GM18858 (cell line): ENCODE measurements around the gene FMNL2.
A peak's percentile ranks its signal among the peaks of the same experiment; 100 is the strongest.

Source experiments
- ATAC-seq: cut with Tn5 transposase; IDR thresholded peaks from one replicate; pipeline ENCODE4 v1.9.1; 2021; ENCODE audit not compliant: unreplicated experiment

The FMNL2 gene

GRCh38 chr2:152337511-152337903 lies 2.5 kb downstream of the FMNL2 start:
- no peak for ATAC-seq

GRCh38 chr2:152339556-152340286 lies 4.7 kb downstream of the FMNL2 start:
- ATAC-seq: no peak

- no peak for ATAC-seq
Measured at GRCh38 chr2:152342259-152343046, 7.5 kb downstream of the FMNL2 start.

GRCh38 chr2:152343426-152343825 lies 8.5 kb downstream of the FMNL2 start:
- ATAC-seq: no peak

GRCh38 chr2:152344579-152345195 lies 9.7 kb downstream of the FMNL2 start:
- ATAC-seq: no peak

- ATAC-seq: no peak
Measured at GRCh38 chr2:152347076-152347475, 12.1 kb downstream of the FMNL2 start.

GRCh38 chr2:152348388-152348787 lies 13.4 kb downstream of the FMNL2 start:
- no peak for ATAC-seq

- no peak for ATAC-seq
Measured at GRCh38 chr2:152349416-152349815, 14.4 kb downstream of the FMNL2 start.

GRCh38 chr2:152350155-152350679 lies 15.2 kb downstream of the FMNL2 start:
- no peak for ATAC-seq

- ATAC-seq: no peak
Measured at GRCh38 chr2:152352616-152353015, 17.6 kb downstream of the FMNL2 start.

GRCh38 chr2:152353364-152353763 lies 18.4 kb downstream of the FMNL2 start:
- ATAC-seq: no peak

- no peak for ATAC-seq
Measured at GRCh38 chr2:152354069-152354755, 19.2 kb downstream of the FMNL2 start.

GRCh38 chr2:152354909-152355308 lies 19.9 kb downstream of the FMNL2 start:
- ATAC-seq: no peak

GRCh38 chr2:152355409-152355831 lies 20.4 kb downstream of the FMNL2 start:
- no peak for ATAC-seq

- no peak for ATAC-seq
Measured at GRCh38 chr2:152359573-152360363, 24.8 kb downstream of the FMNL2 start.

- peak; percentile 46 for ATAC-seq
Measured at GRCh38 chr2:152363936-152364335, 29.0 kb downstream of the FMNL2 start.

GRCh38 chr2:152367547-152368390 lies 32.8 kb downstream of the FMNL2 start:
- ATAC-seq: peak; percentile 83

GRCh38 chr2:152369176-152369860 lies 34.3 kb downstream of the FMNL2 start:
- no peak for ATAC-seq

- ATAC-seq: no peak
Measured at GRCh38 chr2:152370783-152371182, 35.8 kb downstream of the FMNL2 start.
